NCI-H82 treated with DMSO at 0.1 percent for 48 hours (cell line): ENCODE measurements around the gene CD48.
"Not testable (repeated sequence)": the region's sequence is repeated elsewhere in the genome, so short reads cannot be mapped to it uniquely, and the experiment has no call there.

Experiments used
- DNase-seq: peaks from one replicate; lab custom pipeline; 2025; ENCODE audit not compliant: unreplicated experiment; lab: John Stamatoyannopoulos, UW

CD48 gene

DNA sequence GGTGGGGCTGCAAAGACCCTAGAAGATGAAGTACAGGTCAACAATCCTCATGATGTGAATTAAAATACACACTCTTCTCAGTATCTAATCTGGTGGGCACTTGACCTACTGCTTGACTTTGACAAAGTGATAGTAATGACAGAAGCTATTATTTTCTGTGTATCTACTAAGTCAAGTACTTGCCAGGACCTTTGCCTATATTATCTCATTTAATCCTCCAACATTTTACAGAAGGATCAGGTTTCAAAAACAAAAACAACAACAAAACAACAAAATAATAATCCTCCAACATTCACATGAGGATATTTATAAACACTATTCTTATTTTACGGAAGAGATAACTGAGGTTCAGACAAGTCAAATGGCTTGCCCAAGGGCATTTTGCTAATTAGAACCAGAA lies 4.4 kb upstream of the CD48 start:
- DNase-seq, result no peak

DNA sequence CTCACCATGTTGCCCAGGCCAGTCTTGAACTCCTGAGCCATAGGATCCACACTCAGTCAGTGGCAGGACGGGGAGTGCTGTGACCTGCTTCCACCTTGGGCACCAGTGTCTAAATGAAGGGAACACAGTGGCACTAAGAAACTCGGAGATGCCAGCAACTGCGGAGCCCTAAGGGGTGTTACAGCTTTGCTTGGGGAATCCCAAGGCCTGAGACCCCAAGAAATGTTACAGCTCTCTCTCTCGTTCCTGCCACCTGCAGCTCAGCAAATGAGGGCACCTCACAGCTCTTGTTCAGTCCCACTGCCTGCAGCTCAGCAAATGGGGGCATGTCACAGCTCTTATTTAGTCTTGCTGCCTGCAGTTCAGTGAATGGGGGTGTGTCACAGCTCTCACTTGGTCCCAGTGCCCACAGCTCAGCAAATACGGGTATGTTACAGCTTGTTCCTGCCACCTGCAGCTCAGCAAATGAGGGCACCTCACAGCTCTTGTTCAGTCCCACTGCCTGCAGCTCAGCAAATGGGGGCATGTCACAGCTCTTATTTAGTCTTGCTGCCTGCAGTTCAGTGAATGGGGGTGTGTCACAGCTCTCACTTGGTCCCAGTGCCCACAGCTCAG lies 2.5 kb upstream of the CD48 start:
- DNase-seq, result not testable (repeated sequence)

DNA sequence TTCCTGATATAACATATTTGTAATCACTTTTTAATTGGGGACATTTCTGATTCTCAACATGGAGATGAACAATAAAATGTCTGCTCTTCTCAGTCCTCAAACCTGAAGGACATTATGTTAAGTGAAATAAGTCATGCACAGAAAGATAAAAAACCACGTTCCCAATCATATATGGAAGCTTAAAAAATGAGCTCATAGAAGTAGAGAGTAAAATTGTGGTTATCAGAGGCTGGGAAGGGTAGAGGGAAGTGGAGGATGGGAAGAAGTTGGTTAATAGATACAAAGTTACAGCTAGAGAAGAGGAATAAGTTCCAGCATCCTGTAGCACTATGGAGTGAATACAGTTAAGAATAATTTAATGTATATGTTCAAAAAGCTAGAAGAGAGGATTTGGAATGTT lies 1.5 kb upstream of the CD48 start:
- no peak for DNase-seq

DNA sequence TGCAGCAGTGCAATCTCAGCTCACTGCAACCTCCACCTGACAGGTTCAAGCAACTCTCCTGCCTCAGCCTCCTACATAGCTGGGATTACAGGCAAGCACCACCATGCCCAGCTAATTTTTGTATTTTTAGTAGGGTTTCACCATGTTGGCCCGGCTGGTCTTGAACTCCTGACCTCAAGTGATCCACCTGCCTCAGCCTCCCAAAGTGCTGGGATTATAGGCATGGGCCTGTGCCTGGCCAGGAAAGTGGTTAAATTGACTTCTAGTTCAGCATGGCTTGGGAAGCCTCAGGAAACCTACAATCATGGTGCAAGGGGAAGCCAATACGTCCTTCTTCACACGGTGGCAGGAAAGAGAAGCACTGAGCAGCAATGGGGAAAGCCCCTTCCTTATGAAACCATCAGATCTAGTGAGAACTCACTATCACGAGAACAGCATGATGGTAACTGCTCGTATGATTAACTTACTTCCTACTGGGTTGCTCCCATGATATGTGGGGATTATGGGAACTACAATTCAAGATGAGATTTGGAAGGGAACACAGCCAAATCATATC lies 981 bp upstream of the CD48 start:
- DNase-seq, result not testable (repeated sequence)

DNA sequence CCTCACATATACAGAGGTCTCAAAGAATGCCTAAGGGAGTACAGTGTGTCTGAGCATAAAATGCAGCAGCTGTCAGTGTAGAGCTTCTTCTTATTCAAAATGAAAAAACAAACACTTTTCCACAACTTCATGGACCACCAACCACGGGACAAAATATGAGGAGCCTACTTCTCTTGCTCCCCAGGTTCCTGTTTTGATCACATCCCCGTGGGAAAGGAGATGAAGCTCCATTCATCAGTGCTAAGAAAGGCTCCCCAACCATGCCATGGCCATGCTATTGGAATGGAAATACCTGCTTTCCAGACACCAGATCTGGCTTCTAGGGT lies 383 bp downstream of the CD48 start:
- DNase-seq, result no peak

DNA sequence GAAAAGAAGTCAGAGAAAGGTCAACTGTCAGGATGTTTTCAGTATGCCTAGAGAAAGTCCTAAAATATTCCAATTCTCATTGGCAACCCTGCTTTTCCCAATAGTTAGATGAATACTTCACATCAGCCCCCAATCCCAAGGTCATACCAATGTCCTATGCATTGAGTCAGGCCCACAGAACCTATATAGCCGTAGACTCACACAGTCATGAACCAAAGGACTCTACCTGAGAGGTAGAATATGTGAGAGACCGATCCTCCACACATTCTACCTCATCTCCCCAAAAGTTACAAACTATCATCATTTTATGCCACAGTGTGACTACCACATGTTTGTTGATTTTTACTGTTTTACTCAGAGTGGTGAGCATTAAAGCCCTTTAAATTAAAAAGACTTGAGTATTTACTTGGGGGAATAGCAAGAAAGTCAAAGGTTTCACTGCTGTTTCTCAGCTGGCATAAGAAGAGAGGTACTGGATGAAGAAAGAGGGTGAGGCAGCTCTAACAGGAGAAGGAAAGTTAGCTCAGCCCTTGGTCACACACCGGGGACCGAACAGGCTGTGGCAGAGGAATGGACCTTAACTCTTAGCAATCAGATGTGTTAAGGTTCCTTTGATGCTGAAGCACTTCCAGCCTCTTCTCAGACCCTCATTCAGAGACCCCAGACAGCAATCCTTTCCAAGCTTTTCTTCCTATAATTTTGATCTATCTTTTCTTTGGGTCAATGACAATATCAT lies 937 bp downstream of the CD48 start:
- DNase-seq, result no peak

DNA sequence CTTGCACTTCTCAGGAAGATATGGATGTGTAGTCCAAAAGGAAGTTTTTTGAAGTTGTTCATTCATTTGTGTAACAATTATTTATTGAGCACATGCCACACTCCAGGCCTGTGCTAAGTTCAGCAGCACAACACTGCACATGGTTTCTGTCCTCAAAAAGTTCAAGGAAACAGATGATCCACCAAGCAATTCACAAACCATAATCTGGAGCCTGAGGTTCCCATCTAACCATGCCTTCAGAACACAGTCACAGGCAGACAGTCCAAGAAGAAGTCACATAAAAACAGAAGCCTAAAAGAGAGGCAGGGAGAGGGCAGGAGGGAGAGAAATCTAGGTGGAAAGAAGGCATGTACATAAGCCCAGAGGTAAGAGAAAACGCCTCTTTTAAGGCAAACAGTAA lies 1.9 kb downstream of the CD48 start:
- no peak for DNase-seq

DNA sequence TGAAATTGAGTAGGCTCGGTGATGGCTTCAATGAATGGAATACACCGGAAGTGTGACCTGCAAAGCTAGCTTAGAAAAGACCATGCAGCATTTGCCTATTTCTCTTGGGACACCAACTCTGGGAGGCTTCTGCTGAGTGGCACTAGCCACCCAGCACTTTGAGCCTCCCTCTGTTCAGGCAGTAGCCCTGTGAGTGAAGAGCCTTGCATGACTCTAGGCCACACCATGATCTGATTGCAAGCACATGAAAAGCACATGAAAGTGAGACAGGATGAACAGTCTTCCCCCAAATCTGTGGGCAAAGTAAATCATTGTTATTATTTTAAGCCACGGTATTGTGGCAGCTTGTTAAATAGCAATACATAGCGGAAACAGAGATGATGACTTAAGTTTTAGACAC lies 2.8 kb downstream of the CD48 start:
- no peak for DNase-seq

DNA sequence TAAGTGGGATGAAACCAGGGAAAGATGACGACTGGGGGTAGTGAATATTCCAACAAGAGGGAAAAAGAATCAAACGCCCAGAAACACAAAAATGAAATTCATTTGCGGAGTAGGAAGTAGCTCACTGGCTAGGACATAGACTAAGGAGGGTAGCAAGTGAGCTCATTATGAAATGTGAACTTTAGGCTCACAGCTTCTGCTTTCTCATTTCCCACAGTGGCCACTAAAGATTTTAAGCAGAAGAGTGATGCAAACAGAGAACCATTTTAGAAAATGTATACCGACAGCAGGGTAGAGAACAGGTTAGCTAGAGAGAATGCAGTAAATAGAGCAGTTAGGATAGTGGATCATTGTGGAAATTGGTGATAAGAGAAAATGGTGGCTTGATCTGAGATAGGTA lies 3.5 kb downstream of the CD48 start:
- DNase-seq, result no peak

DNA sequence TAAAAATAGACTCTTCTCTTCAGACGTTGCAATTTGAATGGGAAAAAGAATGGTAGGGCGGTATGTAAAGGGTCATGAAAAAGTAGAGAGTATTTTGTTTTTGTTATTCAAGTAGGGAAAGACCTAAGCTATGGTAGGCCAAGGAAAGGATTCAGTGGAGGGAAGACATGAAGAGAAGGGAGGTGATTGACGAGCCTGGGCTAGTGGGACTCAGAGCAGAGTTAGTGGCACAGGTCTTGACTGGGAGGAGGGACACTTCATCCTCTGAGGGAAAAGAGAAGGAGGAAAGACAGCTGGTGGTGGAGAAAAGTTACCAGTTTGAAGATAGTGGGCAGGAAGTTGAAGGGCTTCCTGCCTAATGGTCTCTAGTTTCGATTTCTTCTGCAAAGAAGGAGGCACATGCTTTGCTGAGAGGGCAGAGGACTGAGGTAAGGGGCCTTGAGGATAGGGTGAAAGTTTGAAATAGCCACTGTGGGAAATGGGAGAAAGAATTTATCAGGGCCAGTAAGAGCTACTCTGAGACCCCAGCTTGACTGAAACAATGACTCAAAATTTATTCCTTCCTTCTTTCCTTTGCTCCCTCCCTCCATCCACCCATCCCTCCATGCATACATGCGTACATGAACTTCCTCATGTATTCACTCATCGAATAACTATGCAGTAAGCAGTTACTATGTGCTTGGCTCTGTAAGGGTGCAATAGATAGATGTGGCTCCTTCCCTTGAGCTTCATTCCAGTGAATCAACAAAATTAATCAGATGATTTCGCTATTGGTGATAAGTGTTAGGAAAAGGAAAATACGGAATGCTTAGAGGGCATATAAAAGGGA lies 4.2 kb downstream of the CD48 start:
- no peak for DNase-seq

DNA sequence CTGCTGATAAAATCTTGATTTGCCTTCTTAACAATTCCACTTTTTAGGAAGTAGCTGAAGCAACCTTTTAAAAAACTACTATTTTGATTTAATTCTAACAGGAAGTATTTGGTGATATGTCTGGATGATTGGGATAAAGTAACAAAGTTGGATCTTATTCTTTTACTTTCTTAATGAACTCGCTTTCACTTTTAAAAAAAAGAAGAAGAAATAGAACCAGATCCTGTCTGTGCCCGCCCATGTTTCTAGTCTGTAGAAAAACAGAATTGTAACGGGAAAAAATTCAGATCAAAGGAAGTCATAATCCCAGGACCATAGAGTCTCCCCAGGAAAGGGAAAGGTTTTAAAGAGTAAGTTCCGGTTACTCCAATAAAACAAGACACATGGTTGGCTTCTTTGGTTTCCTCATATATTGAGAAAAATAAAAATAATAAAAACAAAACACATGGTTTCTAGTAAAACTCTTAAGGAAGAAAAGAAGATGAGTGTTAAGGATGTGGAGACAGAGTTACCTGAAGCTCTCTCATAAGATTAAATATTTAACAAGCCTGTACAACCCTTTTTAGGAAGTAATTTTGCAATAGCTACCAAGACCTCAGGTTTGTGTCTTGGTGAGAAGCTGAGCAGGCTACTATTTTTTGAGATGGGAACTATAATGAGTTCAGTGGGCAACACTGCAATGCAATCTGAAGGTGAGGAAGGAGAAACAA lies 4.9 kb downstream of the CD48 start:
- no peak for DNase-seq

DNA sequence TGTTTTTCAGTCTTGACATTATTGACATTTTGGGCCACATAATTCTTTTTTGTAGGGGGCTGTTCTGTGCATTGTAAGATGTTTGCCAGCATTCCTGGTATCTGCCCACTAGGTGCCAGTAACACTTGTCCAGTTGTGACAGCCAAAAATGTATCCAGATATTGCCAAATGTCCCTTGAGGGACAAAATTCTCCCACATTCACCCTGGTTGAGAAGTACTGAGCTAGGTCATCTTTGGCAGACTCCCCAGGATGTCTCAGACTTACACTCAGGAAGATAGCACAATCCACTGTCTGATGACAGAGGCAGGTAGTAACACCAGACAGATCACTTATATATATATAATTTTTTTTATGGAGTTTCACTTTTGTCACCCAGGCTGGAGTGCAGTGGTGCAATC lies 5.9 kb downstream of the CD48 start:
- DNase-seq, result no peak

DNA sequence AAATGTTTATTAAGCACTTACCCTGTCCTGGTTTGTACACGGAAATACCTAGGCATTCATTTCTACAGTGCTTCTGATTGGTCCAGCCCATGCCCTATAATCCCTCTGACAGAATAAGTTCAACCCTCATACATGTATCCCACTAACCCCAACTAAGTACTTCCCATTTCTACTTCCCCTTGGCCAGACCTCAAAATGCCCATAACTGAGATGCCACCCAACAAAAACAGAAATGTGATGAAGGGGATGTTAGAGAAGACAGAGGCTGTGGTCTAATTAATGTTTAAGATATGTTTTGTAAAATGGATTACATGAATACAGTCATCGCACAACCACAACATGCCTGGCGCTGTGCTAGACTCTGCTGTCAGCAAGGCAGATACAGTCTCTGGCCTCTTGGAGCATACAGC lies 6.4 kb downstream of the CD48 start:
- not testable (repeated sequence) for DNase-seq

DNA sequence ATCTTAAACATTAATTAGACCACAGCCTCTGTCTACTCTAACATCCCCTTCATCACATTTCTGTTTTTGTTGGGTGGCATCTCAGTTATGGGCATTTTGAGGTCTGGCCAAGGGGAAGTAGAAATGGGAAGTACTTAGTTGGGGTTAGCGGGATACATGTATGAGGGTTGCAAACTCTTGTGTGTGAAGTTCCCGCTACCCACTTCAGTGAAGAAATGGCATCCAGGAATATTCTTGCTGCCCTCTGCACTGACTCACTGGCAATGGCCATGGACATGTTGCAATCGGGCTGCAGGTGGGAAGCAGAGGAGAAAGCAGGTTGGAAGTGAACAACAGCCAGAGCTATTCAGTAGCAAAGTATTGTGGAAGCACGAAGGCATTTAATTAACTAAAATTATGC lies 7.4 kb downstream of the CD48 start:
- no peak for DNase-seq

DNA sequence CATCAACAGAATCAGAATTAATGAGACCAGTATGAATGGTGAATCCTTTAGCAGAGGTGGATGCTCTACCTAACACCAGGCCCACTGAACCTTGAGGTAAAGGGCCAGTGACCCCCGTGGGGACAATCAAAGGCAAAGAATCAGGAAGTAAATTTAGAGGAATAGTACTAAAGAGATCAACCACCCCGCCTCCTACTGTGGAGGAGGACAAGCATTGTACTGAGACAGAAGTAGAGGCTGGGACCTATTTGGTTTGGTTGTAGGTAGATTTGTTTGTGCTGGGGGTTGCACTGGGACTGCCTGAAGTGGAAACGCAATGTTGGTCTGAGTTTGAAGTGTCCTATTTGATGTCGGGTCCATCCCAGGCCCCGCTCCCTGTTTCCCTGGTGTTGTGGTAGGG lies 9.5 kb downstream of the CD48 start:
- no peak for DNase-seq

DNA sequence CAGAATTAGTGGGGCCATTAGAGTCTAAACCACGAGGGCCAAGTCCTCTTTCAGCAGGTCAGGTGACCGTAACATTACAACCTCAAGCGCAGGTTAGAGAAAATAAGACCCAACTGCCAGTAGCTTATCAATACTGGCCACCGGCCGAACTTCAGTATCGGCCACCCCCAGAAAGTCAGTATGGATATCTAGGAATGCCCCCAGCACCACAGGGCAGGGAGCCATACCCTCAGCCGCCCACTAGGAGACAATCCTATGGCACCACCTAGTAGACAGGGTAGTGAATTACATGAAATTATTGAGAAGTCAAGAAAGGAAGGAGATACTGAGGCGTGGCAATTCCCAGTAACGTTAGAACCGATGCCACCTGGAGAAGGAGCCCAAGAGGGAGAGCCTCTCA lies 19.2 kb downstream of the CD48 start:
- not testable (repeated sequence) for DNase-seq

DNA sequence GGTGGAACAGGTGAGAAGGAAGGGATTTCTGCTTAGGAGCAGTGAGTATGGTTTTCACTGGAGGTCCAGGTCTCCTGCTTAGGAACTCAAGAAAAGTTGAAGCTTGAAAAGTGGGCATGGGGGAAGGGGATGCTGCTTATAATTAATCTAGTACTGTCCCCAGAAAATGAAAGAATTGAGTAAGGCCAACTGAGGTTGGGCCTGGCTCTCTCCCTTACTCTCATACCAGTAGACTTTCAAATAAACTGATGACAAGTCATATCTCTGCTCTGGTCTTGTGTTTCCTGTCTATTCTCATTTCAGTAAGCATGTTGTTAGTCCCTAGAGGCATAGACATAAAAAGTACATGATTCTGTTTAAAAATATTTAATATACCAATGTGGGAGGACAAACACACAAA lies 26.4 kb downstream of the CD48 start:
- DNase-seq, result no peak

DNA sequence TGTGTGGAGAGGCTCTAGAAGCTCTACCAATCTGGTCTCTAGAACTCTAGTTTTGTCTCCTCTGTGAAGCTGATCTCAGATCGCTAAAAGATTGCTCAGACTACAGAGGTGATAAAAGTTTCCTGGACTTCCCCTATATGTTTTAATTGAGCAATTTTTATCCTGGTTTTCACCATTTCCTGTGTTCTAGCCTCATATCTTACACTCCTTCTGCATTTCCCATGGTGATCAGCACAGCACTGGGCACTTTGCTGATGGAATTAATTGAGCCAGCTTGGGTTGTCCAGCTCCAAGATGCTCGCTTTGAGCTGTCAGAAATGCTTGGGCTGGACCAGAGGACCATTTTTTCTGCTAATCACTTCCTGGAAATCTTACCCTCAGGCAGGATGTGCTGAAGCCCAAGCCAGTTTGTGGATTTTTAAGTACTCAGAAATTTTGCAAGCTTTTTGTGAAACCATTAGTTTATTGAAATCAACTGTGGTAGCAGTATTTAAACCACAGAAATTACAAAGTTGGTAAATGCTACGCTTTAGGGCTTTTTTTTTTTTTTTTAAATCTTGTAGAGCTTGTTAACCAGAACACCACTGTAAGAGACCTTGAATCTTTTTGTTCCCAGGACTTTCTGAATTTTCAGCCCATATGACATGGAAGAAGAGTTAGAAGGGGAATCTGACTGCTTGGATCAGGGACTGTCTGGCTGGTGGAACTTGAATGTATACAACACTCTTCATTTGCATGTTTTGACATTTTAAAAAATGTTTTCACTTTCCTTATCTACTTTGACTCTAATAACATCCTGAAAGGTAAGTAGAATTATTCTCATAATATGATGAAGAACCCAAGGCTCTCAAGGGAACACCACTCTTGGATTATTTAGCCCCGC lies 28.4 kb downstream of the CD48 start:
- DNase-seq, result no peak

DNA sequence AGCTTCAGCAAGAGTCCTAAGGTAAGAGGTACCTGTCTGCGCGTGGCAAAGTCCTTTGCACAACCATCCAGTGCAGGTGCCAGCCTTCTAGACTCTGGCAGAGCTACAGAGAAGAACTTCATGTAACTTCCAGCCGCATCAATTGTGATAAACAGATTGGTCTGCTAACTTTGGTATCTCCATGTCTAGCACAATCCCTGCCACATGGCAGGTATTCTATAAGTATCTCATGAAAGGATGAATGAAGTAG lies 29.8 kb downstream of the CD48 start:
- no peak for DNase-seq

DNA sequence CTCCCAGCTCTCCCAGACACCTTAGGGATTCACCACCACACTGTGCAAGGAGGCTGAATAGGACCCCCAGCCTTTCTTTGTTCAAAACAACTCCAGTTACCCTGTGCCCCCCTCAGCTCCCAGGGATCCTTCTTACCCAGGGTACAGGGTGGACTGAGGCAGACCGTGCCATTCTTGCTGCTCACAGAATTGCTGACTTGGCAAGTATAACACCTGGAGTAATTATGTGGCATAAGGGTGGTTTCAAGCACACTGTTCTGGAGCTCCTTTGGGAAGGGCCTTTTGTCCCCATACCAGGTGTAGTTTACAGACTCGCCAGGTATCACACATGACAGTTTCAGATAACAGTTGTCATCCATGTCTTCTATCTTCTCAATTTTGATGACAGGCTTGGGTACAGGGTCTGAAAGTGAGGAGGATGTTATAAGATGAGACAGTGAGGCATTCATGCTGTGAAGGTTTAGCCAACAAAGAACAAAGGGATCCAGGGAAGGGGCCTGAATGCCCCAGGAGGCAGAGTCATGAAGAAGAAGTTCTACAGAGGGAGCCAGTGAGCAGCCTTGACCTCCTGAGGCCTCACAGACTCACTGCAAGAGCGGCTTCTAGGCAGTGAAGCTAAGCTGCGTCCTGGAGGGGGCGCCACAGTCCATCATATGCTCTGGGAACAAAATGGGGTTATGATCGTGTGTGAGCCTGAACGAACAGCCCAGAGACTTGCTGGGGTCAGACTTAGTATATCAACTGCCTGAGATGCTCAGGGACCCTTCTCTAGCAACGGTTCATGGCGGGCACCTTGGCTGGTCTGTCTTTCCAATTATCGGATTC lies 30.3 kb downstream of the CD48 start:
- DNase-seq, result peak; percentile 90
